Esophagus squamous epithelium (tissue), 5 donors: ENCODE measurements around the gene THUMPD2. TPM values are rescaled to one million over a fixed set of nuclear protein-coding genes. Genes with fewer than 3 reads are reported as not detected.
"Not testable (repeated sequence)": the region's sequence is repeated elsewhere in the genome, so short reads cannot be mapped to it uniquely, and the experiment has no call there.

Experiments used
- DNase-seq: peaks from one replicate; lab custom pipeline; 2025; lab: John Stamatoyannopoulos, UW
- H3K27ac ChIP-seq, 4 donors: fragments of 200-600 bp; sonication (generic); one replicate each; pipeline ENCODE4 v1.5.1; 2016 to 2019; ENCODE audit warnings: mild to moderate bottlenecking in 1 of 4
- H3K27me3 ChIP-seq, 4 donors: fragments of 200-600 bp; sonication (generic); 1 replicate in 3 of 4; 2 replicates in 1 of 4; pipeline versions ENCODE4 v1.5.1 to v1.6.0; 2017 to 2021; ENCODE audit warnings: antibody characterized with exemption in 1 of 4
- H3K36me3 ChIP-seq, 3 donors: fragments of 200-600 bp; sonication (generic); one replicate each; pipeline ENCODE4 v1.5.1; 2016 to 2019
- H3K4me1 ChIP-seq, 3 donors: fragments of 200-600 bp; sonication (generic); one replicate each; pipeline ENCODE4 v1.5.1; 2017 to 2019
- H3K4me3 ChIP-seq, 4 donors: fragments of 200-600 bp; sonication (generic); 1 replicate in 3 of 4; 2 replicates in 1 of 4; pipeline ENCODE4 v1.5.1; 2016 to 2019; ENCODE audit warnings: mild to moderate bottlenecking in 2 of 4, moderate library complexity in 1 of 4
- H3K9me3 ChIP-seq, 3 donors: fragments of 200-600 bp; sonication (generic); one replicate each; pipeline ENCODE4 v1.5.1; 2016 to 2019
- CTCF ChIP-seq, 6 experiments: fragments of 450-650 bp in 4 of 6; fragments of 200-600 bp in 2 of 6; sonication (generic) in 2 of 6; IDR thresholded peaks; one replicate each; pipeline ENCODE4 v1.5.1; 2016 to 2019; ENCODE audit warnings: antibody characterized with exemption in 6 of 6, mild to moderate bottlenecking in 4 of 6, moderate library complexity in 4 of 6
- POLR2A ChIP-seq, 4 donors: fragments of 450-650 bp; IDR thresholded peaks; one replicate each; pipeline ENCODE4 v1.6.1; 2017; ENCODE audit warnings: antibody characterized with exemption in 4 of 4, mild to moderate bottlenecking in 4 of 4, moderate library complexity in 3 of 4
- WGBS, 2 donors: methylation state at CpG; one replicate each; pipeline ENCODE4 v1.1.5; 2018; 5-methylcytosine and 5-hydroxymethylcytosine counted together
- intact Hi-C: fragments of 100-400 bp; cut with DNase I; formaldehyde crosslinking; loops from one replicate; pipeline ENCODE4 v1.15.0; 2022
- total RNA-seq, 4 donors: library from RNA; depleted of rRNA; stranded (reverse); fragments of >200 nt; gene quantifications; one replicate each; pipeline ENCODE4 v1.1.0, GENCODE V29; 2016
- donor health status: DM: yes; HTN: yes; CAD: no.

THUMPD2 gene
- total RNA-seq, 4 donors from 2014 or later = 5.2 to 16.4 (median 12.2) TPM

GRCh38 chr2:39805936-39806608 lies 27.0 kb upstream of the THUMPD2 start:
- no peaks in the 10 kb centered on the region for H3K27me3 ChIP-seq
- H3K9me3 ChIP-seq = peaks cover 0 to 17% (median 11%) of the 10 kb centered on the region in 3 donors
- DNase-seq = no peak
- intact Hi-C loops = no loop called here
- TF ChIP-seq CTCF (IDR thresholded peaks at IDR 0.05) (no peak), POLR2A (IDR thresholded peaks at IDR 0.05) (no peak)
- no peak overlapping the region for H3K27ac ChIP-seq
- H3K36me3 ChIP-seq = no peaks in the 10 kb centered on the region
- 70 to 79% methylated on average over 4 of the region's 4 CpGs for WGBS, 2 donors
- no peak overlapping the region for H3K4me3 ChIP-seq
- no peaks in the 10 kb centered on the region for H3K4me1 ChIP-seq

- no peaks in the 10 kb centered on the region for H3K4me1 ChIP-seq
- TF ChIP-seq POLR2A (IDR thresholded peaks at IDR 0.05) = no peak
- no peak for TF ChIP-seq CTCF (IDR thresholded peaks at IDR 0.05)
- no peak overlapping the region for H3K4me3 ChIP-seq
- no peaks in the 10 kb centered on the region for H3K27me3 ChIP-seq
- no peaks in the 10 kb centered on the region for H3K36me3 ChIP-seq
- no peak for DNase-seq
- no peak overlapping the region for H3K27ac ChIP-seq
- WGBS, 2 donors = 75 to 93% methylated on average over 1 of the region's 1 CpG
- peaks cover 0 to 12% (median 11%) of the 10 kb centered on the region in 3 donors for H3K9me3 ChIP-seq
- intact Hi-C loops = no loop called here
These were observed 24.8 kb upstream of the THUMPD2 start for GRCh38 chr2:39803839-39804238.

GRCh38 chr2:39800752-39801151 lies 21.7 kb upstream of the THUMPD2 start:
- DNase-seq = no peak
- no peak overlapping the region for H3K27ac ChIP-seq
- H3K4me1 ChIP-seq = no peaks in the 10 kb centered on the region
- H3K36me3 ChIP-seq = no peaks in the 10 kb centered on the region
- intact Hi-C loops = no loop called here
- no peak overlapping the region for H3K4me3 ChIP-seq
- TF ChIP-seq CTCF (IDR thresholded peaks at IDR 0.05) = no peak
- TF ChIP-seq POLR2A (IDR thresholded peaks at IDR 0.05) = no peak
- no peaks in the 10 kb centered on the region for H3K27me3 ChIP-seq
- H3K9me3 ChIP-seq = peaks cover 0 to 12% (median 11%) of the 10 kb centered on the region in 3 donors
- WGBS, 2 donors = 74 to 95% methylated on average over 4 of the region's 4 CpGs

DNA sequence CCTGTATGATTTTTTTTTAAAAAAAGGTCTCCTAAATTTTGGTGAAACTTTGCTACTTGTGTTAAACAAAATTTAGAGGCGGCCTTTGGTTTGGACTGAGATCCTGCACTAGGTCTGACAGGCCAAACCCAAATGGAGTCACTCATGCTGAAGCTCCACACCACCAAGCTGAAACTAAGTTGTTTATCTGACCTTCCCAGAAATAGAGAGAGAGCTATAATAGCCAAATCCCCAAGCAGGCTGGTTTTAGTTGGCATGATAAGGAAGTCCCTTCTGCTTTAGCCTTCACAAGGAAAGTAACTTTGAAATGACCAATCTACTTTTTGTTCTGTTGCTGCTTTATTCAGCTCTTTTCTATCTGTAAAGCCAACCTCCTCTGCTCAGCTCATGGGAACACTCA lies 17.1 kb upstream of the THUMPD2 start:
- peaks cover 0 to 4% (median 0%) of the 10 kb centered on the region in 3 donors for H3K9me3 ChIP-seq
- TF ChIP-seq CTCF (IDR thresholded peaks at IDR 0.05) (no peak), POLR2A (IDR thresholded peaks at IDR 0.05) (no peak)
- no peak for DNase-seq
- H3K27ac ChIP-seq = no peak overlapping the region
- intact Hi-C loops = no loop called here
- H3K4me3 ChIP-seq = no peak overlapping the region
- no peaks in the 10 kb centered on the region for H3K36me3 ChIP-seq
- WGBS, 2 donors = 76% methylated on average over 1 of the region's 1 CpG; no CpG with 5 or more reads in 1 of the 2 donors
- no peaks in the 10 kb centered on the region for H3K4me1 ChIP-seq
- no peaks in the 10 kb centered on the region for H3K27me3 ChIP-seq

- H3K27ac ChIP-seq, DNase-seq, H3K27me3 ChIP-seq, H3K4me3 ChIP-seq, intact Hi-C loops, H3K36me3 ChIP-seq, H3K4me1 ChIP-seq: not testable (repeated sequence)
- 69 to 85% methylated on average over 12 of the region's 12 CpGs for WGBS, 2 donors
- peaks cover 0 to 21% (median 0%) of the 10 kb centered on the region in 3 donors for H3K9me3 ChIP-seq
These were observed 11.3 kb upstream of the THUMPD2 start for GRCh38 chr2:39790216-39790818.
